Urothelium cell line (cell line): ENCODE results near the gene SCYL1.
"Not testable (repeated sequence)": the region's sequence is repeated elsewhere in the genome, so short reads cannot be mapped to it uniquely, and the experiment has no call there.

Experiments used
- DNase-seq: peaks from one replicate; pipeline ENCODE4 v3.0.0; 2011; ENCODE audit warnings: low spot score, mixed read lengths
- FAIRE-seq: peaks from 2 replicates; lab custom pipeline; 2011; peaks lifted over from hg19 to GRCh38; lab: Jason Lieb, UNC

Gene SCYL1

GRCh38 chr11:65504674-65505465 is 20.0 kb upstream of the SCYL1 start:
- no peak for DNase-seq
- FAIRE-seq: no peak

GRCh38 chr11:65505466-65506289 is 19.2 kb upstream of the SCYL1 start:
- FAIRE-seq (no peak), DNase-seq (no peak)

- DNase-seq (no peak), FAIRE-seq (no peak)
These were observed 18.6 kb upstream of the SCYL1 start for GRCh38 chr11:65506290-65506771.

GRCh38 chr11:65506772-65507505 is 17.9 kb upstream of the SCYL1 start:
- no peak for FAIRE-seq
- DNase-seq: no peak

- FAIRE-seq, DNase-seq: not testable (repeated sequence)
These were observed 12.6 kb upstream of the SCYL1 start for GRCh38 chr11:65512311-65512710.

- no peak for DNase-seq
- no peak for FAIRE-seq
These were observed 8.5 kb upstream of the SCYL1 start for GRCh38 chr11:65516135-65516968.

GRCh38 chr11:65518941-65519549 is 5.8 kb upstream of the SCYL1 start:
- not testable (repeated sequence) for FAIRE-seq

GRCh38 chr11:65521777-65522521 is 2.9 kb upstream of the SCYL1 start:
- not testable (repeated sequence) for FAIRE-seq, DNase-seq

More at GRCh38 chr11:65518941-65519549, 5.8 kb upstream of the SCYL1 start:
- not testable (repeated sequence) for DNase-seq

- FAIRE-seq, DNase-seq: not testable (repeated sequence)
These were observed 1.9 kb upstream of the SCYL1 start for GRCh38 chr11:65522718-65523630.

- FAIRE-seq, DNase-seq: not testable (repeated sequence)
These were observed 1.3 kb upstream of the SCYL1 start for GRCh38 chr11:65523631-65523968.

- FAIRE-seq: no peak
- no peak for DNase-seq
These were observed 706 bp upstream of the SCYL1 start for GRCh38 chr11:65524014-65524740.

GRCh38 chr11:65525546-65526480 is 930 bp downstream of the SCYL1 start:
- FAIRE-seq (no peak), DNase-seq (no peak)

- no peak for DNase-seq
- no peak for FAIRE-seq
These were observed 1.9 kb downstream of the SCYL1 start for GRCh38 chr11:65526744-65527143.

GRCh38 chr11:65528819-65529350 is 4.0 kb downstream of the SCYL1 start:
- DNase-seq: no peak
- no peak for FAIRE-seq

GRCh38 chr11:65529475-65530156 is 4.7 kb downstream of the SCYL1 start:
- no peak for FAIRE-seq
- DNase-seq: no peak

- DNase-seq (no peak), FAIRE-seq (no peak)
These were observed 5.2 kb downstream of the SCYL1 start for GRCh38 chr11:65530157-65530496.
